HEK293 (cell line): ENCODE data around the gene LRRC26.

ENCODE experiments used
- CTCF ChIA-PET: fragments of 350-600 bp; formaldehyde crosslinking; extraction: SDS; loops from one replicate; lab custom pipeline; 2021; ENCODE audit warnings: antibody characterized with exemption; lab: Yijun Ruan, JAX
- POLR2A ChIA-PET: fragments of 300-600 bp; formaldehyde crosslinking; extraction: SDS; loops from one replicate; lab custom pipeline; 2020; ENCODE audit warnings: antibody characterized with exemption, inconsistent platforms; lab: Yijun Ruan, JAX
- H3K27ac ChIP-seq: fragments of 200-500 bp; sonication (Bioruptor generic); 2 replicates; pipeline ENCODE4 v1.5.1; 2014; ENCODE audit warnings: low read depth, low read length, control low read depth, inconsistent platforms; ENCODE audit errors: extremely low read depth
- H3K36me3 ChIP-seq, 2 experiments: fragments of 200-500 bp in 1 of 2; sonication (Bioruptor generic) in 1 of 2; 1 replicate in 1 of 2; 2 replicates in 1 of 2; pipeline ENCODE4 v1.5.1; 2014 to 2017; ENCODE audit warnings: inconsistent platforms in 2 of 2, low read length in 2 of 2; ENCODE audit not compliant: control insufficient read depth in 2 of 2, insufficient read depth in 1 of 2
- H3K4me1 ChIP-seq: fragments of 200-500 bp; sonication (Bioruptor generic); 2 replicates; pipeline ENCODE4 v1.5.1; 2014; ENCODE audit warnings: mild to moderate bottlenecking, low read length, inconsistent platforms; ENCODE audit not compliant: control insufficient read depth, insufficient read depth
- H3K4me3 ChIP-seq: 2 replicates; pipeline ENCODE4 v1.5.1; 2011; ENCODE audit warnings: low read depth, mild to moderate bottlenecking, control low read depth, low read length, moderate library complexity
- H3K9me3 ChIP-seq: fragments of 200-500 bp; sonication (Bioruptor generic); 2 replicates; pipeline ENCODE4 v1.5.1; 2014; ENCODE audit warnings: low read depth, low read length, inconsistent platforms; ENCODE audit not compliant: control insufficient read depth, insufficient read depth
- GLIS2 ChIP-seq: fragments of 450-650 bp; formaldehyde crosslinking; IDR thresholded peaks from 2 replicates; pipeline ENCODE4 v1.5.1; 2016; ENCODE audit warnings: missing biosample characterization, missing genetic modification characterization
- KLF1 ChIP-seq: fragments of 450-650 bp; formaldehyde crosslinking; IDR thresholded peaks from 2 replicates; pipeline ENCODE4 v1.5.1; 2016; ENCODE audit warnings: missing biosample characterization, missing genetic modification characterization
- MZF1 ChIP-seq: fragments of 450-650 bp; formaldehyde crosslinking; IDR thresholded peaks from 2 replicates; pipeline ENCODE4 v1.5.1; 2017; ENCODE audit warnings: missing biosample characterization, missing genetic modification characterization, borderline replicate concordance
- PRDM1 ChIP-seq: fragments of 450-650 bp; formaldehyde crosslinking; IDR thresholded peaks from 2 replicates; pipeline ENCODE4; 2016; ENCODE audit warnings: missing biosample characterization, missing genetic modification characterization
- SP7 ChIP-seq: fragments of 450-650 bp; formaldehyde crosslinking; IDR thresholded peaks from 2 replicates; pipeline ENCODE4 v1.5.1; 2016; ENCODE audit warnings: missing biosample characterization, missing genetic modification characterization
- ZBTB8A ChIP-seq: fragments of 450-650 bp; formaldehyde crosslinking; IDR thresholded peaks from 2 replicates; pipeline ENCODE4 v1.5.1; 2016; ENCODE audit warnings: missing biosample characterization, missing genetic modification characterization
- ZFP3 ChIP-seq: fragments of 450-650 bp; formaldehyde crosslinking; IDR thresholded peaks from 2 replicates; pipeline ENCODE4 v1.5.1; 2016; ENCODE audit warnings: low read depth, missing biosample characterization, missing genetic modification characterization
- ZFP69B ChIP-seq: fragments of 450-650 bp; formaldehyde crosslinking; IDR thresholded peaks from 2 replicates; pipeline ENCODE4 v1.5.1; 2016; ENCODE audit warnings: missing biosample characterization, missing genetic modification characterization
- ZNF19 ChIP-seq: fragments of 450-650 bp; formaldehyde crosslinking; IDR thresholded peaks from 2 replicates; pipeline ENCODE4; 2016; ENCODE audit warnings: missing biosample characterization, missing genetic modification characterization, low read depth
- ZNF292 ChIP-seq: fragments of 450-650 bp; formaldehyde crosslinking; IDR thresholded peaks from 2 replicates; pipeline ENCODE4 v1.5.1; 2016; ENCODE audit warnings: low read depth, missing biosample characterization, missing genetic modification characterization, borderline replicate concordance
- ZNF416 ChIP-seq: fragments of 450-650 bp; formaldehyde crosslinking; IDR thresholded peaks from 2 replicates; pipeline ENCODE4 v1.5.1; 2016; ENCODE audit warnings: missing biosample characterization, missing genetic modification characterization
- ZNF433 ChIP-seq: fragments of 450-650 bp; formaldehyde crosslinking; IDR thresholded peaks from 2 replicates; pipeline ENCODE4 v1.5.1; 2016; ENCODE audit warnings: missing biosample characterization, missing genetic modification characterization, low read depth
- ZNF48 ChIP-seq: fragments of 450-650 bp; formaldehyde crosslinking; IDR thresholded peaks from 2 replicates; pipeline ENCODE4 v1.5.1; 2016; ENCODE audit warnings: missing biosample characterization, missing genetic modification characterization
- ZNF629 ChIP-seq: fragments of 450-650 bp; formaldehyde crosslinking; IDR thresholded peaks from 2 replicates; pipeline ENCODE4 v1.5.1; 2017; ENCODE audit warnings: missing biosample characterization, missing genetic modification characterization
- ZNF677 ChIP-seq: fragments of 450-650 bp; IDR thresholded peaks from 2 replicates; pipeline ENCODE4 v1.5.0; 2018; ENCODE audit warnings: missing biosample characterization, mild to moderate bottlenecking, missing genetic modification characterization, moderate library complexity
- ZNF785 ChIP-seq: fragments of 450-650 bp; formaldehyde crosslinking; IDR thresholded peaks from 2 replicates; pipeline ENCODE4 v1.5.1; 2016; ENCODE audit warnings: missing biosample characterization, missing genetic modification characterization
- TF ChIP-seq, protein P1 (sequence below): fragments of 450-650 bp; formaldehyde crosslinking; IDR thresholded peaks from 2 replicates; pipeline ENCODE4 v1.5.1; 2017; ENCODE audit warnings: missing biosample characterization, missing genetic modification characterization
- TF ChIP-seq, protein P2 (sequence below): fragments of 450-650 bp; formaldehyde crosslinking; IDR thresholded peaks from 2 replicates; pipeline ENCODE4 v1.5.1; 2017; ENCODE audit warnings: missing biosample characterization, missing genetic modification characterization
- TF ChIP-seq, protein P3 (sequence below): fragments of 450-650 bp; formaldehyde crosslinking; IDR thresholded peaks from 2 replicates; pipeline ENCODE4 v1.5.1; 2016; ENCODE audit warnings: missing biosample characterization, missing genetic modification characterization

LRRC26 gene

DNA sequence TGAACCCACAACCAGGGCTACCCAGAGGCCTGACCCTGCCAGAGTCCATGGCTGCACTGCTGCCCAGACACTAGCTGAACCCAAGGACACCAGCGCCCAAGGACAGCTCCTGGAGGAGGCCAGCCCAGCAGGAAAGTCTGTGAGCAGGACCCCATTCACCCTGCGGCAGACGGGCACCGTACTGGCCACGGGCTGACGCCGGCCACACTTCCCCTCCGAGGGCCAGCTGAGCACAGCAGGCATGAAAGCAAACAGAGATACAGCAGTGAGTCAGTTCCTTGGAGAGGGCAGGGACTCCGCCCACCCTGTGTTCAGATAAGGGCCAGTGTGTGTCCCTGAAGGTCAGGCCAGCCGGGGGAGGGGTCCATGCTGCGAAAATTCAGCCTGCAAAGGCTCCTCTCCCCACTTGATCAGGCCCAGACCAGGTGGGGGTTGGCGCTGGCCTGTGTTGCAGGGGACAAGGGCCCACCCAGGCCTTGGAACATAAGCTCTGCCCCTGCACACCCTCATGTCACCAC lies 49.0 kb upstream of the LRRC26 start (continued):
- no peak for TF ChIP-seq MZF1 (tag by site-specific recombination)
- 0 out of 2 replicates have a peak, but pooled peaks have one; percentile 18 for TF ChIP-seq ZFP69B (tag by site-specific recombination)
- TF ChIP-seq, protein P1, sequence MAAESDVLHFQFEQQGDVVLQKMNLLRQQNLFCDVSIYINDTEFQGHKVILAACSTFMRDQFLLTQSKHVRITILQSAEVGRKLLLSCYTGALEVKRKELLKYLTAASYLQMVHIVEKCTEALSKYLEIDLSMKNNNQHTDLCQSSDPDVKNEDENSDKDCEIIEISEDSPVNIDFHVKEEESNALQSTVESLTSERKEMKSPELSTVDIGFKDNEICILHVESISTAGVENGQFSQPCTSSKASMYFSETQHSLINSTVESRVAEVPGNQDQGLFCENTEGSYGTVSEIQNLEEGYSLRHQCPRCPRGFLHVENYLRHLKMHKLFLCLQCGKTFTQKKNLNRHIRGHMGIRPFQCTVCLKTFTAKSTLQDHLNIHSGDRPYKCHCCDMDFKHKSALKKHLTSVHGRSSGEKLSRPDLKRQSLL (tag by site-specific recombination) = no peak
- TF ChIP-seq, protein P2, sequence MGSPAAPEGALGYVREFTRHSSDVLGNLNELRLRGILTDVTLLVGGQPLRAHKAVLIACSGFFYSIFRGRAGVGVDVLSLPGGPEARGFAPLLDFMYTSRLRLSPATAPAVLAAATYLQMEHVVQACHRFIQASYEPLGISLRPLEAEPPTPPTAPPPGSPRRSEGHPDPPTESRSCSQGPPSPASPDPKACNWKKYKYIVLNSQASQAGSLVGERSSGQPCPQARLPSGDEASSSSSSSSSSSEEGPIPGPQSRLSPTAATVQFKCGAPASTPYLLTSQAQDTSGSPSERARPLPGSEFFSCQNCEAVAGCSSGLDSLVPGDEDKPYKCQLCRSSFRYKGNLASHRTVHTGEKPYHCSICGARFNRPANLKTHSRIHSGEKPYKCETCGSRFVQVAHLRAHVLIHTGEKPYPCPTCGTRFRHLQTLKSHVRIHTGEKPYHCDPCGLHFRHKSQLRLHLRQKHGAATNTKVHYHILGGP (tag by site-specific recombination) = no peak
- TF ChIP-seq GLIS2 (tag by site-specific recombination) = peak; percentile 56
- TF ChIP-seq ZFP3 = no peak
- TF ChIP-seq PRDM1 (tag by site-specific recombination) = no peak
- TF ChIP-seq SP7 (tag by site-specific recombination) = 0 out of 2 replicates have a peak, but pooled peaks have one; percentile 28
- TF ChIP-seq ZBTB8A (tag by site-specific recombination) = no peak
- peak; percentile 93 for TF ChIP-seq KLF1 (tag by site-specific recombination)
- TF ChIP-seq ZNF416 (tag by site-specific recombination) = no peak
- no peak for TF ChIP-seq ZNF785
- no peak for TF ChIP-seq ZNF19 (tag by site-specific recombination)
- TF ChIP-seq, all 188 proteins: peak for 12

DNA sequence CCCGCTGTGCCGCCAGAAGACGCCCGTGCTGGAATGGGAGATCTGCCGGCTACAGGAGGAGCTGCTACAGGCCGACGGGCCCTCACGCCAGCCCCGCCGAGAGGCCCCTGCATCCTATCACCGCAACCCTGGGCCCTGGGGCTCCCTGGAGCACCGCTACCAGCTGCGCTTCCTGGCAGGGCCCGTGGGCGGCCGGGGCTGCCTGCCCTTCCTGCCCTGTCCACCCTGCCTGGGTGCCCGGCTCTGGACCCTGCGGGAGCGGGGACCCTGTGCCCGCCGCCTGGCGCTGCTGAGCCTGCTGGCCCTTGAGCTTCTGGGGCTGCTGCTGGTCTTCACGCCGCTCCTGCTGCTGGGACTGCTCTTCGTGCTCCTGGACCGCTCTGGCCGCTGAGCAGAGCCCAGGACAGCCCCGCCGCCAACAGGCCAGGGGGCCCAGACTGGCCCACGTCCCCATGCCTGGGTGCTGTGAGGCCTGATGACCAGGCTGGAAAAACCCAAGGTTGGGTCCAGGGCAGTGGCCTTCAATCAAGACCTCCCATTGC lies 48.4 kb upstream of the LRRC26 start:
- ChIA-PET CTCF (interaction anchor here (0.8 to 1.1 kb wide), 3 partner anchors 9 to 189 kb away, joined by 3 to 4 read pairs (median 4); partner anchors contain the start of gene RNF224), POLR2A (interaction anchor here (0.6 to 17.2 kb wide), 6 partner anchors 10 to 132 kb away, joined by 3 to 304 read pairs (median 6); partner anchors contain the start of genes MAN1B1, NDOR1, TMEM203 and TPRN)
- Histone ChIP-seq H3K4me1 (peaks cover 4% of the 10 kb centered on the region), H3K36me3 (peaks cover 0 to 62% of the 10 kb centered on the region in 2 experiments; a peak in 1 of 3 replicates), H3K9me3 (no peaks in the 10 kb centered on the region), H3K4me3 (no peak overlapping the region), H3K27ac (no peak overlapping the region)
- TF ChIP-seq ZNF629 (tag by site-specific recombination) = no peak
- TF ChIP-seq, protein P3, sequence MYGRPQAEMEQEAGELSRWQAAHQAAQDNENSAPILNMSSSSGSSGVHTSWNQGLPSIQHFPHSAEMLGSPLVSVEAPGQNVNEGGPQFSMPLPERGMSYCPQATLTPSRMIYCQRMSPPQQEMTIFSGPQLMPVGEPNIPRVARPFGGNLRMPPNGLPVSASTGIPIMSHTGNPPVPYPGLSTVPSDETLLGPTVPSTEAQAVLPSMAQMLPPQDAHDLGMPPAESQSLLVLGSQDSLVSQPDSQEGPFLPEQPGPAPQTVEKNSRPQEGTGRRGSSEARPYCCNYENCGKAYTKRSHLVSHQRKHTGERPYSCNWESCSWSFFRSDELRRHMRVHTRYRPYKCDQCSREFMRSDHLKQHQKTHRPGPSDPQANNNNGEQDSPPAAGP (tag by site-specific recombination) = no peak
- TF ChIP-seq ZNF292 (tag by site-specific recombination) = no peak
- TF ChIP-seq ZNF433 (tag by site-specific recombination) = no peak
- TF ChIP-seq ZNF677 (tag by site-specific recombination) = no peak
- no peak for TF ChIP-seq ZNF48
